AML-193 (cell line): Measurements from ENCODE around the gene ARMH2.

Experiments used
- DNase-seq, 2 experiments: peaks; one replicate each; lab custom pipeline; 2025; lab: John Stamatoyannopoulos, UW

Gene ARMH2

GRCh38 chr6:24798740-24799540 lies at the start of gene ARMH2:
TSS of gene ARMH2 (minus strand) at chr6:24798917. CDS start at chr6:24798857, 60 bp downstream.
- no peak for DNase-seq

GRCh38 chr6:24848461-24848860 lies 49.7 kb upstream of the ARMH2 start:
- no peak for DNase-seq

- no peak for DNase-seq
Measured at GRCh38 chr6:24847402-24847801, 48.7 kb upstream of the ARMH2 start.

GRCh38 chr6:24845578-24845977 lies 46.9 kb upstream of the ARMH2 start:
- no peak for DNase-seq

- DNase-seq: no peak
Measured at GRCh38 chr6:24844903-24845302, 46.2 kb upstream of the ARMH2 start.

GRCh38 chr6:24844061-24844460 lies 45.3 kb upstream of the ARMH2 start:
- no peak for DNase-seq

- DNase-seq: no peak
Measured at GRCh38 chr6:24840187-24840586, 41.5 kb upstream of the ARMH2 start.

GRCh38 chr6:24838994-24839393 lies 40.3 kb upstream of the ARMH2 start:
- DNase-seq: no peak

GRCh38 chr6:24838081-24838480 lies 39.4 kb upstream of the ARMH2 start:
- DNase-seq: no peak

- DNase-seq: no peak
Measured at GRCh38 chr6:24836109-24836508, 37.4 kb upstream of the ARMH2 start.

GRCh38 chr6:24833711-24834386 lies 35.1 kb upstream of the ARMH2 start:
- no peak for DNase-seq

GRCh38 chr6:24832794-24833193 lies 34.1 kb upstream of the ARMH2 start:
- DNase-seq: no peak

- no peak for DNase-seq
Measured at GRCh38 chr6:24831771-24832716, 33.3 kb upstream of the ARMH2 start.

- no peak for DNase-seq
Measured at GRCh38 chr6:24829657-24830056, 30.9 kb upstream of the ARMH2 start.

- DNase-seq: no peak
Measured at GRCh38 chr6:24827970-24828369, 29.3 kb upstream of the ARMH2 start.

GRCh38 chr6:24827162-24827561 lies 28.4 kb upstream of the ARMH2 start:
- DNase-seq: no peak

GRCh38 chr6:24825130-24825630 lies 26.5 kb upstream of the ARMH2 start:
- DNase-seq: no peak

- no peak for DNase-seq
Measured at GRCh38 chr6:24824142-24824938, 25.6 kb upstream of the ARMH2 start.

- DNase-seq: no peak
Measured at GRCh38 chr6:24823185-24823584, 24.5 kb upstream of the ARMH2 start.

- no peak for DNase-seq
Measured at GRCh38 chr6:24822696-24823095, 24.0 kb upstream of the ARMH2 start.

GRCh38 chr6:24821860-24822444 lies 23.2 kb upstream of the ARMH2 start:
- no peak for DNase-seq
